Measurements from ENCODE around the gene GGCX. TPM values are rescaled to one million over a fixed set of nuclear protein-coding genes. Genes with fewer than 3 reads are reported as not detected.

The GGCX gene
- total RNA-seq, 1 donor from 2014 or later = 145 TPM

DNA sequence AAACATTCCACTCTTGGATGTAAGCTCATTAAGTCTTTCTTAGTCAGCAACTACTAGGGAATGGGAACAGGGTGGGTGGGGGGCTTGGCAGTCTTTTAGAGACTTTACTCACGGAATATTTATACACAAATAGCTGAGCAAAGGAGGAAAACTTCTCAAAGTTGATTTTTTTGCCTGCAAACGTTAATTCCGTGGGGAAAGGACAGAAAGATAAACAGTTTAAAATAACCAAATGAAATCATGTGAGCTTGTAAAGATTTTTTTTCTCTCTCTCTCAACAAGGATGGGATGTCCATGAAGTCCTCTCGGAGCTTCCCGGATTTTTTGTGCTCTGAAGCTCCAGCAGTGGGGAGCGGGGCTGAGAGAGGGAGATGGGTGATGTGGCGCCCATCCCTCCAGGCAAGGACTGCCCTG is 54.5 kb downstream of the GGCX start:
- Mint-ChIP-seq H3K9me3 (ENCODE audit: unreplicated experiment) (no peaks in the 10 kb centered on the region), H3K4me1 (ENCODE audit: unreplicated experiment) (peaks cover 4% of the 10 kb centered on the region), H3K27ac (ENCODE audit: unreplicated experiment) (no peak overlapping the region), H3K27me3 (ENCODE audit: unreplicated experiment) (peaks cover 4% of the 10 kb centered on the region), H3K4me3 (ENCODE audit: unreplicated experiment) (no peak overlapping the region), H3K36me3 (ENCODE audit: low read depth, unreplicated experiment) (no peaks in the 10 kb centered on the region)
- TF ChIP-seq, protein P1, sequence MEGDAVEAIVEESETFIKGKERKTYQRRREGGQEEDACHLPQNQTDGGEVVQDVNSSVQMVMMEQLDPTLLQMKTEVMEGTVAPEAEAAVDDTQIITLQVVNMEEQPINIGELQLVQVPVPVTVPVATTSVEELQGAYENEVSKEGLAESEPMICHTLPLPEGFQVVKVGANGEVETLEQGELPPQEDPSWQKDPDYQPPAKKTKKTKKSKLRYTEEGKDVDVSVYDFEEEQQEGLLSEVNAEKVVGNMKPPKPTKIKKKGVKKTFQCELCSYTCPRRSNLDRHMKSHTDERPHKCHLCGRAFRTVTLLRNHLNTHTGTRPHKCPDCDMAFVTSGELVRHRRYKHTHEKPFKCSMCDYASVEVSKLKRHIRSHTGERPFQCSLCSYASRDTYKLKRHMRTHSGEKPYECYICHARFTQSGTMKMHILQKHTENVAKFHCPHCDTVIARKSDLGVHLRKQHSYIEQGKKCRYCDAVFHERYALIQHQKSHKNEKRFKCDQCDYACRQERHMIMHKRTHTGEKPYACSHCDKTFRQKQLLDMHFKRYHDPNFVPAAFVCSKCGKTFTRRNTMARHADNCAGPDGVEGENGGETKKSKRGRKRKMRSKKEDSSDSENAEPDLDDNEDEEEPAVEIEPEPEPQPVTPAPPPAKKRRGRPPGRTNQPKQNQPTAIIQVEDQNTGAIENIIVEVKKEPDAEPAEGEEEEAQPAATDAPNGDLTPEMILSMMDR (IDR thresholded peaks at IDR 0.05; ENCODE audit: unreplicated experiment) = no peak
- DNase-seq (ENCODE audit: low spot score) = no peak

DNA sequence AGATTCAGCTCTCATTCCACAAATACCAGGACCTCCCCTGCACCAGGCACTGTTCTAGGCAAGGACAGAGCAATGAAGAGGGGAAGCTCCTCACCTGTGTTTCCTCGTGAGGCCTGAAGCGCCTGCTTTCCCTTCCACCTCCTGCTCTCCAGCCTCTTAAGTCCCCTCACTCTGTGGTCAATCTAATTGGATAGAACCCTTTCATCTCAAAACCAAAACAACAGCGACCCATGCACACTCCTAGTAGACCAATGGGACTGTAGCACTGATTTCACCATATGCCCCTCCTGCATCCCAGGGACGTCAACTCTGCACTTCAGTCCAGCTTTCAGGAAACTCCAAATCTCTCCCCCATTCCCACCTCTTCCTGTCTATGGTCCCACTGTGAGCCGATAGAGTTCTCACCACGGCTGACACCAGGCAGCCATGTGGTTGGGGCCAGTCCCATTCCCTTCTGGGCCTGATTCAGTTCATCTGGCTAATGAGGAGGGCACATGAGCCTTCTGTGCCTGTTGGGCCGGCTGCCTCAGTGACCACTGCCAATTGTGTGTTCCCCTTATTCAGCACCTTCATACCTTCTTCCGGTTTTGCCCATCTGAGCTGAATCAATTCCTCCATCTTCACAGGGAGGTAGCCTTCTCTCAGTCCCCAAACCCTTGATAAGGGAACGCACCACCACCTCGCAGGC is 55.6 kb downstream of the GGCX start:
- TF ChIP-seq, protein P1 (IDR thresholded peaks at IDR 0.05; ENCODE audit: unreplicated experiment) = no peak
- no peaks in the 10 kb centered on the region for H3K36me3 Mint-ChIP-seq (ENCODE audit: low read depth, unreplicated experiment)
- no peak overlapping the region for H3K27ac Mint-ChIP-seq (ENCODE audit: unreplicated experiment)
- DNase-seq (ENCODE audit: low spot score) = no peak
- no peak overlapping the region for H3K4me3 Mint-ChIP-seq (ENCODE audit: unreplicated experiment)
- peaks cover 4% of the 10 kb centered on the region for H3K27me3 Mint-ChIP-seq (ENCODE audit: unreplicated experiment)
- H3K4me1 Mint-ChIP-seq (ENCODE audit: unreplicated experiment) = peaks cover 4% of the 10 kb centered on the region
- no peaks in the 10 kb centered on the region for H3K9me3 Mint-ChIP-seq (ENCODE audit: unreplicated experiment)

DNA sequence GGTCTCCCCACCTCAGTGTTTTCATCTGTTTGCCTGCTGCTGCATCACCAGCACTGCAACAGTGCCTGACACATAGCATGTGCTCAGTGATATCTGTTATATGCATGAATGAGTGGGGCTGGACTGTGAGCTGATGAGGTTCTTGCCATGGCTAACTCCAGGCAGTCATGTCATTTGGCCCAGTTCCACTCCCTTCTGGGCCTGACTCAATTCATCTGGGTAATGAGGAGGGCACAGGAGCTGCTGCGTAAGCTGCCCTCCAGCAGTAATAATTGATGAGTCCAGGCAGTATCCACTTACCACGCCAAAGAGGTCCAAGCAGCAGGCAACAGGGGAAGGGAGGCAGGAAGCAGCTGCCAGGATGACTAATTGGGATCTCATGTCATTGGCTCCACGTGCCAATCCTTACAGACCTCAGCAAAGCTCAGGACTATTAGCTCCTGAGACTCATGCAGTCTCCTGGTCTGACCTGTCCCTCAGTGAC is 56.5 kb downstream of the GGCX start:
- peaks cover 4% of the 10 kb centered on the region for H3K4me1 Mint-ChIP-seq (ENCODE audit: unreplicated experiment)
- no peaks in the 10 kb centered on the region for H3K9me3 Mint-ChIP-seq (ENCODE audit: unreplicated experiment)
- H3K27ac Mint-ChIP-seq (ENCODE audit: unreplicated experiment) = no peak overlapping the region
- no peaks in the 10 kb centered on the region for H3K36me3 Mint-ChIP-seq (ENCODE audit: low read depth, unreplicated experiment)
- TF ChIP-seq, protein P1 (IDR thresholded peaks at IDR 0.05; ENCODE audit: unreplicated experiment) = no peak
- DNase-seq (ENCODE audit: low spot score) = no peak
- H3K27me3 Mint-ChIP-seq (ENCODE audit: unreplicated experiment) = peaks cover 4% of the 10 kb centered on the region
- no peak overlapping the region for H3K4me3 Mint-ChIP-seq (ENCODE audit: unreplicated experiment)

DNA sequence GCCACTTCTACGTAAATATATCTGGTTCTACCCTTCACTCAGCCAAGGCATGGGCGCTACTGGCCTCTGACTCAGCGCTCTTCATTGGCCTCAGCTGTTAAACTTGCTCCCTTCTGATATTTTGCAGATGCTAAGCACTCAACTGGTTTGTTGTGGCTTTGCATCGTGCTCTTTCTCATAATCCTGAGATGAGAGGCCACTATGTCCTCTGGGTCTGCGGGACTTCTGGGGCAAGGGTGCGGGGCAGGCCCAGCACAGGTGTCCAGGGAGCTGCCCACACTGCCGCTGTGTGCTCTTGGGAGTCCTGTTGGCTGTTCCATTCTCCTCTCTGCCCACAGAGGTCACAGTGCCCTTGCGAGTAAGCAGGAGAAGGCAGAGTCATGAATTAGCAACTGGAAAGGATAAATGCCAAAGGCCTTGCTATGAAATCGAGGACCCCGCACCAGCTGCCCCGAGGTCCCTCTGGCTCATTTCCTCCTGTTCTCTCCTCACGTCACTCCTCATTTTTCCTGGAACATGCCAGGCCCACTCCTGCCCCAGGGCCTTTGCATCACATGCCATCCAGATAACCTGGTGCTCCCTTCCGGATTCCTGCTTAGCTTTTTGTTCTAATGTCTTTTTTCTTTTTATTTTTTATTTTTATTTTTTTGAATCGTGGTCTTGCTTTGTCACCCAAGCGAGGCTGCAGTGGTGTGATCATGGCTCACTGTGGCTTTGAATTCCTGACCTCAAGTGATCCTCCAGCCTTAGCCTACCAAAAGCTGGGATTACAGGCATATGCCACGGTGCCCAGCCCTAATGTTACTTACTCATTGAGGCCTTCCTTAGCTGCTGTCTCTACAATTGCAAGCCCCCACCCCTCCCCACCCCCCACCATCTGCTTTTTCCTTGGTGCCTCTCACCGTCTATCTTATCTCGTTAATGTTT is 57.2 kb downstream of the GGCX start:
- Mint-ChIP-seq H3K27me3 (ENCODE audit: unreplicated experiment) (peaks cover 4% of the 10 kb centered on the region), H3K9me3 (ENCODE audit: unreplicated experiment) (no peaks in the 10 kb centered on the region), H3K27ac (ENCODE audit: unreplicated experiment) (no peak overlapping the region), H3K36me3 (ENCODE audit: low read depth, unreplicated experiment) (no peaks in the 10 kb centered on the region), H3K4me1 (ENCODE audit: unreplicated experiment) (peaks cover 4% of the 10 kb centered on the region), H3K4me3 (ENCODE audit: unreplicated experiment) (no peak overlapping the region)
- TF ChIP-seq, protein P1 (IDR thresholded peaks at IDR 0.05; ENCODE audit: unreplicated experiment) = no peak
- no peak for DNase-seq (ENCODE audit: low spot score)
